HG02970 (cell line): ENCODE data around the gene RFESD.

Source experiments
- ATAC-seq: cut with Tn5 transposase; IDR thresholded peaks from one replicate; pipeline ENCODE4 v1.9.1; 2021; ENCODE audit warnings: mild to moderate bottlenecking, moderate library complexity, moderate number of reproducible peaks; ENCODE audit not compliant: unreplicated experiment, low FRiP score

The RFESD gene

DNA sequence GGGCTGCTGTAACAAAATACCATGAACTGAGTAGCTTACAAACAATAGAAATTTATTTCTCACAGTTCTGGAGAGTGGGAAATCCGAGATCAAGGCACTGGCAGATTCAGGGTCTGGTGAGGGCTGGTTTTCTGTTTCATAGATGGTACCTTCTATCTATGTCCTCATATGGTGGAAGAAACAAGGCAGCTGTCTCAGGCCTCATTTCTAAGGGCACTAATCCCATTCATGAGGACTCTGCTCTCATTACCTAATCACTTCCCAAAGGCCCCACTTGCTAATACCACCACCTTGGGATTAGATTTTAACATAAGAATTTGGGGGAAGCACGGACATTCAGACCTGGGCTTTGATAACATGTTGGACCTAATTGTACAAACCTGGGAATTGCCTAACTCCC is 13.5 kb downstream of the RFESD start:
- no peak for ATAC-seq

DNA sequence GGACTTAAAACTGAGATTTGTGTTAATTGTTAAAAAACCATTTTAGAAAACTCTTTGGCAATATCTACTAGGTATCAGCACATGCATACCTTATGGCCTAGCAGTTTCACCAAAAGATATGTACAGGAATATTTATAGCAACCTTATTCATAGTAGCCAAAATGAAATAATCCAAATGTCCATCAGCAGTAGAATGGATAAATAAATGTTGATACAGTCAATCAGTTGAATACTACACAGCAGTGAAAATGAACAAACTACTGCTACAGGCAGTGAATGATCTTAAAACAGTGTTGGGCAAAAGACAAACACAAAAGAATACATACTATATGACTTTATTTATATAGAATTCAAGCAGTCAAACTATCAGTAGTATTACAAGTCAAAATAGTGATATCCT is 16.4 kb downstream of the RFESD start:
- no peak for ATAC-seq

DNA sequence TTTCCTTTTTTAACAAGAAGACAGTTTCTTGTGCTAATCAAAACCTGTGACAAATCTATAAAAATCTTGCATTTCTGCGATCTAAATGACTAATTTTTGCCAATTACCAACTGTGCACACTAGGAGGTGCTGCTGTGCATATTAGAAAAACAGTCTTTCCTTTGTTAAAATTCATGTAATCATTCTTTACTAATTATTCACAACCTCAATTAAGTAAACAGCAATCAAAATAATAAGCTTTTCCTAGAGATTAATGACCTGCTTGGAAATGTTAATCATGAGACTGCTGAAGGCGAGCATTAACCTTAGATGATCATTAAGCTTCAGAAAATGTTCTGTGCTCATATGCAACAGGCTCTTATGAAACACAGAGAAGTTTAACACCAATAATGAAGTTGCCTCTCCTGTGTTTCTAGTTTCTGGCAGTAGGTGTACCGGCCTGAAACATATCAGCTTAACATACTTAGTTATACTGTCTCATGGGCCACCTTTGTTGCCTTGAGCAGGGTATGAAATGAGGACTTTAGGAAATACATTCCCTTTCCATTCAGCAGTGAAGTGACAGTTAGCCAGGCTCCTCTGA is 17.7 kb downstream of the RFESD start:
- no peak for ATAC-seq

DNA sequence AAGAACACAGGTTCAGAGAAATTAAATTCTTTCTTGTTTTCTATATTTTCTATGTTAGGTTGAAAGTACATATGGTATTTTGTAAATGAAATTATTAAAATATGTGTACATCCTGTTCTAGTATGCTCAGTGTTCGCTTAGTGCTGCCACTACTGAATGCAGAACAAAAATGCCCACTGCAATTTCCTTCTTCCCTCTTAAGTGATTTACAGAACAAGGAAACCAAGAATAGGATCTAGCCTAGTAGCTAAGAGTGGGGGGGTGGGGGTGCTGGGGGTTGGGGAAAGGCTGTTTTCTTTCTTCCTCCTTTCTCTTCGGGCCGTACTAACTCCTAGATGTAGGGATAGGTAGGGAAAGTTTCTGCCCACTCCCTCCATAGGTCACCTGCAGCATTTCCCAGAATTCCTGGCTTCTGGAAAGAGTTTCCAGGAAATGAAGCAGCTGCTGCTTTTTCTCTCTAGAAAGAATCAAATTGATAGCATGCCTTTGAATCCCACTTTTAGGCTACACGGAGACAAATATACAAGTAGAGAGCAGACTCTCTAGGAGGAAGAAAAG is 20.6 kb downstream of the RFESD start:
- no peak for ATAC-seq

DNA sequence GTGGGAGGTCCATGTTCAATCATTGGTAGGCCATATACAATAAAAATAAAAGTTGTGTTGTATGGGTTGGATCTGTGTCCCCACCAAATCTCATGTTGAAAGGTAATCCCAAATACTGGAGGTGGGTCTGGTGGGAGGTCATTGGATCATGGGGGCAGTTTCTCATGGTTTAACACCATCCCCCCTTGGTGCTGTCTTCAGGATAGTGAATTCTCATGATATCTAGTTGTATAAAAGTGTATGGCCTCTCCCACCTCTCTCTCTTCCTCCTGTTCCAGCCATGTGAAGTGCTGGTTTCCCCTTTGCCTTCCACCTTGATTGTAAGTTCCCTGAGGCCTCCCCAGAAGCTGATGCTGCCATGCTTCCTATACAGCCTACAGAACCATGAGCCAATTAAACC is 21.1 kb downstream of the RFESD start:
- ATAC-seq = no peak

DNA sequence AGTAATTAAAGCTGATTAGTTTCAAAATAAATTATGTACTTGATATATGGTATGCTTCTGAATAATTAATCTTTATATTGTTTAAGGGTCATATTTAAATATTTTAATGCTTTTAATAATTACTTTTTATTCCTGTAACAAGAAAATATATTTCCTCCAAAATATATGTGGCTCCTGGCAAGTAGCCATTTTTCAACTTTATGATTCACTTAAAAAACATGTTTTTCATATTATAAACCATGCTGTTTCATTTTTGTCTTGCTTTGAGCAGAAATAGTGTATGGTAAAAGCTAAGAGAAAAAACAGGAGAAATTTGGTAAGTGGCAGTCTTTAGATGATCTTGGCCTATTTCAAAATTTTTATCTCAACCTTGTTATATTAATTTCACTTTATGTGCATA is 21.6 kb downstream of the RFESD start:
- no peak for ATAC-seq

DNA sequence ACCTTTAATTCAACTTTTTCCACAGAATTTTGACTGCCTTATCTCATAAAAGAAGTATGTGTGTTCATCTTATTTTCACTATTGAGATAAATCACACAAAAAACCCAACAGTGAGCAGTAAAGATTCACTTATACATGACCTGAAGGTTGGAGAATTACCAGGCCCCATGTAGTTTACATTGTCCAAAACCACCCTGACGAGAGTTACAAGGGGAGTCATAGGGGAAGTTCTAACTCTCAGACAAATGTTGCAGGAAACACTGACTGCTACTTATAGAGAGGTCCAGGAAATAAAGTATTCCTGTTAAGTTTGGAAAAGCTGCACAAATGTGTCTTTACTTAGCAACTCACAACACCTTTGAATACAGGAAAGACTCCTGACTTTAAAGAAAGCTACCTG is 22.2 kb downstream of the RFESD start:
- ATAC-seq = no peak

DNA sequence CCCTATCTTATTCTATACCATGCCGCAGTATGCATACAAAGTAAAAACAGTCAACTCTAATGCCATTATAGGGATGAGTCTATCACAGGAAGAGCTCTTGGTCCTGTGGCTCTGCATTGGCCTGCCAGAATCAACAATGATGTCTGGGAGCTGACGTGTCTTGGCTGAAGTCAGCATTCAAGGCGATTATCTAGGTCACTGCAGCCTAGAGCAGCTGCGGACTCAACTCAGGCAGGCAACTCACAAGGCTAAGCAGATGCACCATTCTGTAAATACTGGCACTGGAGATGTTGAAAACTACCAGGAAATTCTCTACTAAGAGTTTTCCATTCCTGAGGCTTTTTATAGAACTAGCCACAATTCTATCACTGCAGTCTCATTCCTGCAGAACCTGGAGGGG is 23.0 kb downstream of the RFESD start:
- no peak for ATAC-seq

DNA sequence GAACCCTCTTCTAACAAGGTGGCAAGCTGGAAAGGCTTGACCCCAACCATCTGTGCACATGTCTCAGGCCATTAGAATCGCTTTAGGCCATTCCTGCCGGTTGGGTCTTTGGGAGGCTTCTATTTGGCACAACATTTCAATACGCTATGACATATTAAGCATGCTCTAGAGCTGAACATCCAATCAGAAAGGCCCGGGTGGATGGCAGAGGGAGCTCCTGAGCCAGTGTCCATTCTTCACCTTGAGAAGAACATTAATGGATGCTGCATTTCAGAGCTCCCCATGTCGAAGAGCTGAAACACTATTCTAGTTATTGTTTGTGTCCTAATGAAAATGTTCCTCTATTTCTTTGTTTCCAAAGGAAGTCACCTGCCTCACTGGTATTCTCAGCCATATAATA is 23.4 kb downstream of the RFESD start:
- ATAC-seq = no peak

DNA sequence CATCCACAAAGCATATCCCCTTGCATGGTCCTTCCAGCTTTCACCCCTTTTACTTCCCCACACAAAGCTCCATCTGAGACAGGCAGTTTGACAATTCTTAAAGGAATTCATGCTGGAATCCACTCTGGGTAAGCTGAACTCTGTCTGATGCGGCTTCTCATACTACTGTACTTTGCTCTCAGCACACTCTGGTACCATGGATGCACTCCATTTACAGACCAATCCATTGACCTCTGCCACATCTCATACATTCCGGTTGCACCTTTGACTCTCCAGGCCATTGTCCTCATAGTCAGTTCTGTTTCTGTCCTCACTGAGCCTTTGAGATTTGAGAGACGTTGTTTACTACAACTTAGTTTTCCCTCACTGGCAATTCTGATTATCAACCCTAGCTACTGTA is 24.0 kb downstream of the RFESD start:
- no peak for ATAC-seq

DNA sequence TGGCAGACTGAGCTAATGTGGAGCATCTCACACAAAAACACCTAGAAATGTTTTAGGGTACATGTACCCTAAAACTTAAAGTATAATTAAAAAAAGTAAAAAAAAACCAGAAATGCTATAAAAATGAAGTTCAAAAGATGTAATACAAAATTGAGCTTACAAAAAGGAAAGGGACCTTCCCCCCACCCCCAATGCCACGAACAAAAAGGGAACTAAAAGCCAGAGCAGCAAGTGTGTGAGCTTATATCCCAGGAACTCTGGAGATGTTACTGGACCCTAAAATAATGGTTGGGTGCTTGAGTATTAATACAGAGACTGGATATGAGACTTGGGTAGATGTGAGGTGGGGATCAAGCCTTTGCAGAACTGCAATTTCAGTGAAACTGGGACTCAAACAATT is 25.2 kb downstream of the RFESD start:
- ATAC-seq = no peak

DNA sequence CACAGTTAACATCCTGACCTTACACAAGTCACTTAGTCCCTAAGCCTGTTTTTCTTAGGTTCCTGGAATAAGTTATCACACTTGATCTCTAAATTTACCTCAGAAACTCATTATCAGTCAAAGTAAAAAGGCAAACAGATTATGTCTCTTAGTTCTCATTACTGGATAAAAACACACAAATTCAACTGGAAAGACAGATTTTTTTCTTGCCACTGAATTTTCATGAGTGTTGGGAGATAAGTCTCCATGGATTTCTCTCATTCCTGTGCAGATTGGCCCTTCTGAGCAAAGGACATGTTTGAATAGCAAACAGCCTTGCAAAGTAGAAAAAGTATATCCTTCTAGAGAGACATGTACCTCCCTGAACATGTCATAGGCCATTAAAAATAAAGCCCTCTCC is 26.1 kb downstream of the RFESD start:
- no peak for ATAC-seq

DNA sequence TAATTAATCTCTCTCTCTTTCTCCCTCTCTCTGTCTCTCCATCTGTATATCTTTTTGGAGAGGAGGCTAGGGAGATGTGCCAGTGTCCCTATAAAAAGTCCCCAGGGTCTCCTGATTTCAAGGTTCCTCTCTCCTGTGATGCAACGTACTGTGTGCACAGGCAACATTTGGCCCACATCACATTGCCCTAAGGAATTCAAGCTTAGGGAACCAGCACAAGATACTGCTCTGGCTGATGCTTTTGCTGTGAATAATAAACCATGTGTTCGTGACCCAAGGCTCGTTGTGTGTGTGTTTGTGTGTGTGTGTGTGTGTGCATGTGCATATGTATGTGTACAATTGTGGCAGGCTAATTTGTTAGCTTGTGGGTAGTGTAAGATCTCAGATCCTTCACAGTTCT is 26.5 kb downstream of the RFESD start:
- no peak for ATAC-seq

DNA sequence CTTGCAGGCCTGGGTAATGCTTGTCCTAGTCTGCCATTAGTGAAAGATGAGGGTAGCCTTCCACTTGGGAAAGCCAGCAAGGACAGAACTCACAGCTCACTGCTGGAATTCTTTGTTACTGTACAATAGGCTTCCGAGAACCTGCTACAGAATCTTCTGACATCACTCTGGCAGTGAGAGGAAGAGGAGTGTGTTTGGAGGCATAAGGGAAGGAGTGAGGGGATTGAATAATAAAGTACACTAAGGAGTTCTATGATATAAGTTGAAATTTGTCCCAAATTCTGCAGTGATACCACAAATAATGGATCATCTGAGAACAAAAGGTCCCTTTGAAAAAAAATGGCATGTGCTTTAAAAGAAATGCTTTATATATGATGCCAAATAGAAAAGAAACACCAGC is 36.3 kb downstream of the RFESD start, which contains the start of gene SPATA9:
SPATA9 (minus strand) TSS at position 101 of the 400 bp plus-strand sequence. CDS start 137 bp downstream, outside the sequence.
- ATAC-seq = no peak

DNA sequence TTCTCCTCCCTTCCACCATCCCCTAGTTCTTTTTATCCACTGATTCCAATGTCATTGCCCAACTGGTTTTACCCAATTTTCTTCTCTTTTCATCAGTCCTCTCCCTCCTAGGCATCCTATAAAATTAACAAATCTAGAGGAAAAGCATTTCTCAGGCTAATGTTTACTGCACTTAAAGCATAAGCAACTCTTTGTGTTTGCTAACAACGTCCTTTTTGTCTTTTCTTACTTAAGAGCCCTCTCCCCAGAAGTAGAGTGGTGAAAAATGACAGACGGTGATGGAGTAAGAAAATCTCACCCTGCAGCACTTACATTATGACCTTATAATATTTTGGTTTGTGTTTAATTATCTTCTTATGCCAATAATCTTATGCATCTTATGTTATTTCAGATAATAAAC is 37.8 kb downstream of the RFESD start:
- ATAC-seq = no peak

DNA sequence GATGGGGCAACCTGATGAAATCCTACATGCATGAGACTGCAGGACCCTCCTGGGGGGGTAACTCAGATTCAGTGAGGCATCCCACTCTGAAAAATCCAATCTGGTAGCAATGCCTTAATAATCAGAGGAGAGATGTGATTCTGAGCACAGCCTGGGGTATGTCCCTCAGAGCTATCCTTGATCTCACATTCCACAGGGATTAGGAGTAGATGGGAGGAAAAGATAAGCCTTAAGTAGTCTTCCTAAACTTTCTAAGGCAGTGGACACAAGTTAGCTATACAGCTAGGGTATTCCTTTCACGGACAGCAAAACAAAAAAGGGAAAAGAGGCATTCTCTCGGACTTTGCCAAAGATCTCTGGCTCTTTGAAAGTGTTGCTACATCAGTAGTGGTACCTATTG is 40.1 kb downstream of the RFESD start:
- no peak for ATAC-seq

DNA sequence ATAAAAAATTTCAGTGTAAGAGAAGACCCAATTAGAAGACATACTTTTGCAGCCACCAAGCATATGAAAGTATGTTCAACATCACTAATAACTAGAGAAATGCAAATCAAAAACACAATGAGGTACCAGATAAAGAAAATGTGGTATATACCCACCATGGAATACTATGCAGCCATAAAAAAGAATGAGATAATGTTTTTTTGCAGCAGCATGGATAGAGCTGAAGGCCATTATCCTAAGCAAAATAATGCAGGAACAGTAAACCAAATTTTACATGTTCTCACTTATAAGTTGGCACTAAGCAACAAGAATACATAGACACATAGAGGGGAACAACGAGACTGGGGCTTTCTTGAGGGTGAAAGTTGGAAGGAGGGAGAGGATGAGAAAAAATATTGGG is 43.1 kb downstream of the RFESD start:
- ATAC-seq = no peak

DNA sequence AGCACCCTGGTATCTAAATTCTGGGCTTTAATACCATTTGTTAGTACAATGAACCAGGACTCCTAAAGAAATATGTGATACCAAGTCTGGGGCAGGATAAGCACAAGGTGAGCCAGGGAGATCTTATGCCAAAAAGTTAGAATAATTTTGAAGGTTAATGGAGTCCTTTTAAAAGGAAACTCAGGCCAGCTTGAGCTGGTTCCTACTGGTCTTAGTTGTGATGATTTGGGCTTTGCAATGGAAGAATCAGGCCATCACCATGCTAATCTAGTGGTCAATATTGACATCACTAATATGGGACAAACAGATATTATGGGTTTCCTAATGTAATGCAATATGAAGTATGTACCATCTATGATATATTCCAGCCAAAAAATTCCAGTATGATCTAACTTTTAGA is 43.8 kb downstream of the RFESD start:
- ATAC-seq = no peak

DNA sequence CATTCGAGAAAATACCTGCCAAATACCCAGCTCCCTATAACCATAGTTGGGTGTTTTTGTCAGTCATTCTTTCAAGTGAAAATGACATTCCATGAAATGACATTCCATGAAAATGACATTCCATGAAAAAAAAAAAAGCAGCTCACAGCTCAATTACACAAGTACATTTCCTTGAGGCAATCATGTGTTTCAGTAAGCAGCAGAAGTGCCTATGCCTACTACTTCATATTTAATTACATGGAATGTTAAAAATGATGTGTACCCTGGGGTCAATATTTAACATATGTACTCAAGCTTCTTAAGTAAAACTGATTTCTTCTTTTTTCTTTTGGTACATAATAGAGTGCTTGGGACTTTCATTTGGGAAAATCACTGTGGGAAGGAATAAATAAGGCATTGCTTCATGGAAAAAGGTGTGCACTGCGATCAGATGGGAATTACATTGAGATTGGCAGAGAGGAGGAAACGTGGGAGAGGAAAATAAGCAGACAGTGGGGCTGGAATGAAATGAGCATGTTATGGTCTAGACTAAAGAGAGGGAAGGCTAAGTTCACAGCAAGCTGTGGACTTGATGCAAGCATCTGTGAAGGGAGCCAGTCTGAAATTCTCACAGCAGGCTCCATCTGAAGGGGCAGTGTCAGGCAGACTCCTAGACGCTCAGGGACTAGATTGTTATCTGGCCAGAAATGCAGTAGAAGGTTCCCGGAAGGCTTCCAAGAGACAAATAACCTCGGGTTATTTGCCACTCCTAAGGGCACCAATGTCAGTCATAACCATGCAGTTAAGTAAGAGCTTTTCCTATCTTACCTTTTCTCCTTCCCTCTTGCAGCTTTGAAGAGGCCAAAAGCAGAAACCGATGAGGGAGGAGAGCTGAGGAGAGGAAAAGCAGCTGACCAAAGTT is 51.5 kb downstream of the RFESD start:
- ATAC-seq = no peak

DNA sequence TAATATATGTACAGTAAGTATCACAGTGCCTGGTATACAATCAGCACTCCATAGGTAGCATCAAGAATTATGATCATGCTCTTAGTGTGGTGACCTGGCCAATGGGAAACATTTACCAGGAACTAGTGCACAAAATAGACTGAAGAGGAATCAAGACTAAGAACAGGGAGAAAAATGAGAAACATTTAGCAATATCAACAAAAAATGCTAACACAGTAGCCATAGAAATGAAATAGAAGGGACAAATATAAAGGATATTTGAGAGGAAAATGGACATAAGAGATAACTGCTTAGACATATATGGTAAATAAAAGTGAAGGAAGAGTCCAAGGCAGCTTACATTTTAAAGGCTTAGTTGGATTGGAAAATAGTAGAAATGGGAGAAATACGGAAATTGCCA is 52.8 kb downstream of the RFESD start:
- ATAC-seq = no peak

DNA sequence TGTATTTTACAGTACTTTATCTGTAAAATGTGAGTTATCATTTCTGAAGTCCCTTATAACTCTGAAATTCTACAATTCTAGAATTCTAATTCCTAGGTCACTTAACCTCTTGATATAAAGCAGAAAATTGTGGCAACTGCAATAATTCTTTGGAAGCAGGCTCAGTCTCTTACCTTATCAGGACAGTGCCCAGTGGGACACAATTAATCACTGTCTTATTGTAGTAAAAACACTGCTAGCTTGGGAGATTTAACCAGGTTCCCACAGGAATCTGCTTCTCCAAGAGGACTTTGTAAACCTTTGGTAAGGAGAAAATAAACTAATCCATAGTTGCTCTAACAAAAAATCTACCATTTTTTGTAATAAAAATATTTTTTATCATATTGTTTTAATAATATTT is 54.5 kb downstream of the RFESD start:
- ATAC-seq = no peak

DNA sequence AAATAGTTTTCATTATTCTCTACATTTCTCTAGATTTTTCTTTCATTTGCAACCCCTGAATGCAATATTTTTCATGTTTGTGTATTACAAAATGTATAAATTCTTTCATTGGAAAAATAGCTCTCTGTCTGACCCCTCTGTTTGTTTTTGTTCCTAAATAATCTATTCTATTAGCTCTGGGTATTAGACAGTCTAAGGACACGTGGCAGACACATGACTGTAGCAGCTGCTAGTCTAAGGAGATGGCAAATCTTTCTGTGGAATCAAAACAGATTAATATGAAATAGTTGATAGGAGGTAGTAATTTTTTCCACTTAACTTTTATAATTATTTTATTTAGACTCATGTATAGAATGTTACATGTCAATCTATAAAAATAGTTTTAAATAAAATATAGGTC is 57.6 kb downstream of the RFESD start:
- no peak for ATAC-seq
